Ascending aorta (tissue), 2 donors: ENCODE measurements around the gene SUPT4H1. TPM values are rescaled to one million over a fixed set of nuclear protein-coding genes. Genes with fewer than 3 reads are reported as not detected.
A peak's percentile ranks its signal among the peaks of the same experiment; 100 is the strongest.

Experiments used
- DNase-seq, 2 donors: peaks; one replicate each; pipeline ENCODE4 v3.0.0-alpha.2; 2019; ENCODE audit warnings: low spot score in 2 of 2
- H3K27ac ChIP-seq, 2 donors: fragments of 200-600 bp; sonication (generic); one replicate each; pipeline ENCODE4 v1.5.1; 2016 to 2017; ENCODE audit warnings: mild to moderate bottlenecking in 1 of 2
- H3K27me3 ChIP-seq: fragments of 200-600 bp; sonication (generic); one replicate; pipeline ENCODE4 v1.5.1; 2017
- H3K36me3 ChIP-seq, 2 donors: fragments of 200-600 bp; sonication (generic); one replicate each; pipeline ENCODE4 v1.5.1; 2016
- H3K4me1 ChIP-seq, 2 donors: fragments of 200-600 bp; sonication (generic); one replicate each; pipeline ENCODE4 v1.5.1; 2016 to 2017; ENCODE audit warnings: mild to moderate bottlenecking in 1 of 2
- H3K4me3 ChIP-seq, 2 donors: fragments of 200-600 bp; sonication (generic); one replicate each; pipeline ENCODE4 v1.5.1; 2016 to 2017; ENCODE audit warnings: mild to moderate bottlenecking in 1 of 2
- H3K9me3 ChIP-seq, 2 donors: fragments of 200-600 bp; sonication (generic); one replicate each; pipeline ENCODE4 v1.5.1; 2016
- CTCF ChIP-seq, 3 experiments: fragments of 200-600 bp in 2 of 3; fragments of 450-650 bp in 1 of 3; sonication (generic) in 2 of 3; IDR thresholded peaks; one replicate each; pipeline ENCODE4 v1.5.1; 2016 to 2019; ENCODE audit warnings: antibody characterized with exemption in 3 of 3, mild to moderate bottlenecking in 1 of 3, moderate library complexity in 1 of 3
- intact Hi-C: fragments of 100-400 bp; cut with DNase I; formaldehyde crosslinking; loops from one replicate; pipeline ENCODE4 v1.15.1; 2023
- total RNA-seq: library from RNA; depleted of rRNA; stranded (reverse); fragments of >200 nt; gene quantifications from one replicate; pipeline ENCODE4 v1.1.0, GENCODE V29; 2016

Gene SUPT4H1
- total RNA-seq, 1 donor from 2014 or later = 18.0 TPM

GRCh38 chr17:58319173-58320162 lies 32.5 kb downstream of the SUPT4H1 start:
- no peak for TF ChIP-seq CTCF (IDR thresholded peaks at IDR 0.05)
- Histone ChIP-seq H3K9me3 (no peaks in the 10 kb centered on the region), H3K4me1 (peaks cover 0 to 3% of the 10 kb centered on the region in 2 donors), H3K27ac (no peak overlapping the region), H3K4me3 (no peak overlapping the region), H3K36me3 (no peaks in the 10 kb centered on the region), H3K27me3 (no peaks in the 10 kb centered on the region)
- DNase-seq = peak in 1 of 2 donors; percentile 61
- intact Hi-C loops = no loop called here

GRCh38 chr17:58318627-58319172 lies 33.3 kb downstream of the SUPT4H1 start:
- Histone ChIP-seq H3K27ac (no peak overlapping the region), H3K36me3 (no peaks in the 10 kb centered on the region), H3K9me3 (no peaks in the 10 kb centered on the region), H3K4me1 (no peaks in the 10 kb centered on the region), H3K4me3 (no peak overlapping the region), H3K27me3 (no peaks in the 10 kb centered on the region)
- no peak for DNase-seq
- intact Hi-C loops = no loop called here
- TF ChIP-seq CTCF (IDR thresholded peaks at IDR 0.05) = no peak

GRCh38 chr17:58318065-58318481 lies 33.9 kb downstream of the SUPT4H1 start:
- no peaks in the 10 kb centered on the region for H3K27me3 ChIP-seq
- no peaks in the 10 kb centered on the region for H3K9me3 ChIP-seq
- no peaks in the 10 kb centered on the region for H3K36me3 ChIP-seq
- no peaks in the 10 kb centered on the region for H3K4me1 ChIP-seq
- no peak overlapping the region for H3K27ac ChIP-seq
- intact Hi-C loops = no loop called here
- no peak overlapping the region for H3K4me3 ChIP-seq
- no peak for TF ChIP-seq CTCF (IDR thresholded peaks at IDR 0.05)
- DNase-seq = peak in 1 of 2 donors; percentile 51

GRCh38 chr17:58317421-58318064 lies 34.5 kb downstream of the SUPT4H1 start:
- intact Hi-C loops = no loop called here

More at GRCh38 chr17:58317421-58318064, 34.5 kb downstream of the SUPT4H1 start:
- no peaks in the 10 kb centered on the region for H3K36me3 ChIP-seq
- no peak overlapping the region for H3K4me3 ChIP-seq
- H3K9me3 ChIP-seq = no peaks in the 10 kb centered on the region
- peak in 2 of 3 experiments; percentile 47 to 49 for TF ChIP-seq CTCF (IDR thresholded peaks at IDR 0.05)
- H3K27ac ChIP-seq = no peak overlapping the region
- no peaks in the 10 kb centered on the region for H3K27me3 ChIP-seq
- peak in 1 of 2 donors; percentile 65 for DNase-seq
- no peaks in the 10 kb centered on the region for H3K4me1 ChIP-seq
